ENCODE data around the gene DNAAF6.

Gene DNAAF6

DNA sequence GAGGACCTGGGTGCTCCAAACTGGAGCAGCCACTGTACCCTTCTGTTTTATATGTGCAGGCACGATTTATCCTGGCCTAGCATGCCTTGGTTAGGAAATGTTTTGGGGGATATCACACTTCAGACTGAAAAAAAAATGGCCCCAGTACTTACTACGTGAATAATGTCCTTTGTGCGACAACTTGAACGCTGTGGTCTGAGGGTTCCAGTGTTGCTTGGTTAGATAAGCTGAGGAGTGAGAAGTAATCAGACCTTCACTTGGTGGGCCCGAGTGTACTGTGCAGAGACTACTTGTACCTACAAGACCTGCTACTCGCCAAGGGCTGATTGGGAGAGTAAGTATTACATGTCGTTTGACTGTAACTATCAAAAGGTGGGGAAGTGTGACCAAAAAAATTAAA, 678 bp downstream of the DNAAF6 start:
- Histone ChIP-seq H3K27me3 (ENCODE audit: low read depth, low read length) (no peaks in the 10 kb centered on the region), H3K9me3 (ENCODE audit: control insufficient read depth in 1 of 2, low read length in 2 of 2) (no peaks in the 10 kb centered on the region), H3K4me3 (ENCODE audit: low read depth in 1 of 2, low read length in 2 of 2) (no peak overlapping the region), H3K36me3 (ENCODE audit: control insufficient read depth in 1 of 2, insufficient read depth in 2 of 2, low read length in 2 of 2) (no peaks in the 10 kb centered on the region), H3K27ac (ENCODE audit: low read length) (no peak overlapping the region), H3K4me1 (ENCODE audit: control insufficient read depth in 1 of 2, insufficient read depth in 2 of 2, low read length in 2 of 2) (peaks cover 0 to 2% of the 10 kb centered on the region in 2 donors)

DNA sequence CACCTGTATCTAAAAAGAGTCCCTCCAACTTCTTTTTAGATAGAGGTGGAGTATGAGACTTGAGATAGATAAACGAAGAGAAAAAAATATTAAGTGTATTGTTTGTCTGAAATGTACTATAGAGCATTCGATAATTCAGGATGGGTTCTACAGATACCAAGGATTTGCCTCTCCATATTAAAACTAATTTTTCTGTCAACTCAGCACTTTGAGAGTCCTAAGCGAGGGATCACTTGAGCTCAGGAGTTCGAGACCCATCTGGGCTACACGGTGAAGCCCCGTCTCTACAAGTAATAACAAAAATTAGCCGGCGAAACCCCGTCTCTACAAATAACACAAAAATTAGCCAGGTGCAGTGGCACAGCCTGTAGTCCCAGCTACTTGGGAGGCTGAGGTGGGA, 1.5 kb downstream of the DNAAF6 start:
- H3K36me3 ChIP-seq (ENCODE audit: control insufficient read depth in 1 of 2, insufficient read depth in 2 of 2, low read length in 2 of 2), result no peaks in the 10 kb centered on the region
- H3K9me3 ChIP-seq (ENCODE audit: control insufficient read depth in 1 of 2, low read length in 2 of 2), result no peaks in the 10 kb centered on the region
- no peak overlapping the region for H3K4me3 ChIP-seq (ENCODE audit: low read depth in 1 of 2, low read length in 2 of 2)
- H3K27me3 ChIP-seq (ENCODE audit: low read depth, low read length), result no peaks in the 10 kb centered on the region
- H3K27ac ChIP-seq (ENCODE audit: low read length), result no peak overlapping the region
- peaks cover 0 to 2% of the 10 kb centered on the region in 2 donors for H3K4me1 ChIP-seq (ENCODE audit: control insufficient read depth in 1 of 2, insufficient read depth in 2 of 2, low read length in 2 of 2)

DNA sequence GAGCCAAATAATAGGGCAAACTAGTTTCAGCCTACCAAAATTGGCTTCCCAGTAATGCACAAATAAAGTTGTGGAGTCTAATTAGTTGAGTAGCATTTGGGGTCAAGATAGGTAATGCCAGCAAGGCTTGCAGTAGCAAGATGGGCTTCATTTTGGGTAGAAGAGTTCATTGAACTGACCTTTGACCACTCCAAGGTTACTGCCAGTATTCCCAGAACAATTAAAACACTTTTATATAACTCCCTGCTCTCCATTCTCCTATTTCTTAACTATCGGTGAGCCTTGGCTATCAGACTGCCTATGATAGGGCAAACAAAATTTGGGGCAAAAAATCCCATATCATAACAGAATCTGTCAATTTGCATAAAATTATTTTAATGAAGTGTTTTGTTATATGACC, 7.1 kb downstream of the DNAAF6 start:
- Histone ChIP-seq H3K27ac (ENCODE audit: low read length) (no peak overlapping the region), H3K4me1 (ENCODE audit: control insufficient read depth in 1 of 2, insufficient read depth in 2 of 2, low read length in 2 of 2) (no peaks in the 10 kb centered on the region), H3K36me3 (ENCODE audit: control insufficient read depth in 1 of 2, insufficient read depth in 2 of 2, low read length in 2 of 2) (no peaks in the 10 kb centered on the region), H3K4me3 (ENCODE audit: low read depth in 1 of 2, low read length in 2 of 2) (no peak overlapping the region), H3K9me3 (ENCODE audit: control insufficient read depth in 1 of 2, low read length in 2 of 2) (no peaks in the 10 kb centered on the region), H3K27me3 (ENCODE audit: low read depth, low read length) (no peaks in the 10 kb centered on the region)

DNA sequence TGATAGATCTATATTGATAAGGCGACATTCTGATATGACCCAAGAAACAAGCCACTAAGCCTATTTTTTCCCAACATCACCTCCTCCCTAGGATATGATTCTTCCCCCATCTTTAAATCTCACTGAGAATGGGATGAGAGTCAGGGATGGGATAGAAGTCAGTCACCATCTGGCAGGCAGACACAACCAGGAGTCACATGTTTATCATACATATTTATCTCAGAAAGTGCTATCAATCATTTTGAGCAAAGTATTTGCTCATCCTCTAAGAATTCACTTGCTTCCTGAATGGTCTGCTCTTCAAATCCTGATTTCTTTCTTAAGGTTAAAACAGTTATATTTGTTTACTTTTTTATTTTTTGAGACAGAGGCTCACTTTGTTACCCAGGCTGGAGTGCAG, 20.3 kb downstream of the DNAAF6 start:
- Histone ChIP-seq H3K36me3 (ENCODE audit: control insufficient read depth in 1 of 2, insufficient read depth in 2 of 2, low read length in 2 of 2) (no peaks in the 10 kb centered on the region), H3K27ac (ENCODE audit: low read length) (no peak overlapping the region), H3K27me3 (ENCODE audit: low read depth, low read length) (no peaks in the 10 kb centered on the region), H3K4me3 (ENCODE audit: low read depth in 1 of 2, low read length in 2 of 2) (no peak overlapping the region), H3K9me3 (ENCODE audit: control insufficient read depth in 1 of 2, low read length in 2 of 2) (no peaks in the 10 kb centered on the region), H3K4me1 (ENCODE audit: control insufficient read depth in 1 of 2, insufficient read depth in 2 of 2, low read length in 2 of 2) (no peaks in the 10 kb centered on the region)

DNA sequence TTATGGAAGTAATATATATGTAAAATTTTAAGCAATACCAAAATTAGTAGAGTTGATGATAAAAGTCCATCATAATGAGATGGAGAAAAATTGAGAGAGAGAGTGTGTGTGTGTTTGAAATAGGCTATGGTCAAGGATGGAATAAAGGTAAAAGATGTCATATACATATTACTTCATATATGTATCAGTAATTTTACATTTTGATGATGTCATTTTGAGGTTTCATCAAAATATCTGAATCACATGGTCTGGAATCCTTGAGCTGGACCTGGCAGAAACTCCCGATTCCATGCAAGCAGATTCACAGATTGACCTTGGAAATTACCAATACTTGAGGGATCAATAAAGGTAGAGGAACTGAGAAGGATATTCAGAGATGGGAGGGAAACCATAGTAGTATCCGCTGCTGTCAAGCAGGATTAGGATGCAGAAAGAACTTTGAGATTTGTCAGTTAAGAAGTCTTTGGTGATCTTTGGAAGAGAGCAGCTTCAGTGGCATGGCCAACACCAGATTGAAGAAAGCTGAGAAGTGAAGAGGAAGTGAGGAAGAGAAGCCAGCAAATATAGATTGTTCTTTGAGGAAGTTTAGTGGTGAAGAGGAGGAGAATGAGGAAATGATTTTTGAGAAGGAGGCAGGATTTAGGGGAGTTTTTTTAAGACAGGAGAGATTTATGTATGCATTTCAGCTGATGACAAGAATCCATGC, 21.5 kb downstream of the DNAAF6 start:
- Histone ChIP-seq H3K4me1 (ENCODE audit: control insufficient read depth in 1 of 2, insufficient read depth in 2 of 2, low read length in 2 of 2) (no peaks in the 10 kb centered on the region), H3K36me3 (ENCODE audit: control insufficient read depth in 1 of 2, insufficient read depth in 2 of 2, low read length in 2 of 2) (no peaks in the 10 kb centered on the region), H3K9me3 (ENCODE audit: control insufficient read depth in 1 of 2, low read length in 2 of 2) (no peaks in the 10 kb centered on the region), H3K4me3 (ENCODE audit: low read depth in 1 of 2, low read length in 2 of 2) (no peak overlapping the region), H3K27me3 (ENCODE audit: low read depth, low read length) (no peaks in the 10 kb centered on the region), H3K27ac (ENCODE audit: low read length) (no peak overlapping the region)

DNA sequence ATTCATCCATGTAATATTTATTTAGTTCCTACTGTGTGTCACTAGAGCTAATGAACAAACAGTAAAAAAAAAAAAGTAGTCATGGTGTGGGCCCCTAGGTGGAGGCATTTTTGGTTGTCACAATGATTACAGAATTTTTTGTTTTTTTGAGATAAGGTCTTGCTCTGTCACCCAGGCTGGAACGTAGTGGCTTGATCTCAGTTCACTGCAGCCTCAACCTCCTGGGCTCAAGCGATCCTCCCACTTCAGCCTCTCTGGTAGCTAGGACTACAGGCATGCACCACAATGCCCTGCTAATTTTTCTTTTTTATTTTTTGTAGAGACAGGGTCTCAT, 22.0 kb downstream of the DNAAF6 start:
- H3K27ac ChIP-seq (ENCODE audit: low read length), result no peak overlapping the region
- no peaks in the 10 kb centered on the region for H3K9me3 ChIP-seq (ENCODE audit: control insufficient read depth in 1 of 2, low read length in 2 of 2)
- H3K4me3 ChIP-seq (ENCODE audit: low read depth in 1 of 2, low read length in 2 of 2), result no peak overlapping the region
- no peaks in the 10 kb centered on the region for H3K27me3 ChIP-seq (ENCODE audit: low read depth, low read length)
- H3K36me3 ChIP-seq (ENCODE audit: control insufficient read depth in 1 of 2, insufficient read depth in 2 of 2, low read length in 2 of 2), result no peaks in the 10 kb centered on the region
- H3K4me1 ChIP-seq (ENCODE audit: control insufficient read depth in 1 of 2, insufficient read depth in 2 of 2, low read length in 2 of 2), result no peaks in the 10 kb centered on the region

DNA sequence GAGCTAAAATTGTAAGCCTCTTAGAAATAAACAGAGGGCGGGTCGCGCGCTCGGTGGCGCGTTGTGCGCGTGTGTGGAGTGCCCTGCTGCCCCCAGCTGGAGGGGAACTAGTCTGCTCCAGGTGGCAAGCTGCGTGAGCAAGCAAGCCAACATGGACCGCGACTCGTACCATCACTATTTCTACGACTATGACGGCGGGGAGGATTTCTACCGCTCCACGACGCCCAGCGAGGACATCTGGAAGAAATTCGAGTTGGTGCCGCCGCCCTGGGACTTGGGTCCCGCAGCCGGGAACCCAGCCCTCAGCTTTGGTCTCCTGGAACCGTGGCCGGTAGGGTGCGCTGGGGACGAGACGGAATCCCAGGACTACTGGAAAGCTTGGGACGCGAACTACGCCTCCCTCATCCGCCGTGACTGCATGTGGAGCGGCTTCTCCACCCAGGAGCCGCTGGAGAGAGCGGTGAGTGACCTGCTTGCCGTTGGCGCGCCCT, 66.1 kb downstream of the DNAAF6 start:
- Histone ChIP-seq H3K9me3 (ENCODE audit: control insufficient read depth in 1 of 2, low read length in 2 of 2) (no peaks in the 10 kb centered on the region), H3K4me1 (ENCODE audit: control insufficient read depth in 1 of 2, insufficient read depth in 2 of 2, low read length in 2 of 2) (no peaks in the 10 kb centered on the region), H3K27me3 (ENCODE audit: low read depth, low read length) (no peaks in the 10 kb centered on the region), H3K27ac (ENCODE audit: low read length) (no peak overlapping the region), H3K4me3 (ENCODE audit: low read depth in 1 of 2, low read length in 2 of 2) (no peak overlapping the region), H3K36me3 (ENCODE audit: control insufficient read depth in 1 of 2, insufficient read depth in 2 of 2, low read length in 2 of 2) (no peaks in the 10 kb centered on the region)

DNA sequence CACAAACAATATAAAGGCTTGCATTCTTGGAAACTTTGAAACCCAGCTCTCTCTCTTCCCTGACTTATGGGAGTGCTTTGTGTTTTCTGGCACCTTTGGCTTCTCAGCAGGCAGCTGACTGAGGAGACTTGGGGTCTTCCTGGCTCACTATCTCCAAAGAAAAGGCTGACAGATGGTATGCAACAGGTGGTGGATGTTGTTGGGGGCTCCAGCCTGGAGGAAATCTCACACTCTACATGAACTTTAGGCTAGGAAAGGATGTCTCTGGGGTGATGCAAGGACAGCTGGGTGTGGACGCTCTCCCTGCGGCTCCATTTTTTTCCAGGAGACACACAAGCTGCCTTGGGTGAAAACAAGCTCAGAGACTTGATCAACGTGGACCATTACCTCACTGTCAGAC, 67.4 kb downstream of the DNAAF6 start:
- no peak overlapping the region for H3K4me3 ChIP-seq (ENCODE audit: low read depth in 1 of 2, low read length in 2 of 2)
- H3K4me1 ChIP-seq (ENCODE audit: control insufficient read depth in 1 of 2, insufficient read depth in 2 of 2, low read length in 2 of 2), result no peaks in the 10 kb centered on the region
- no peaks in the 10 kb centered on the region for H3K9me3 ChIP-seq (ENCODE audit: control insufficient read depth in 1 of 2, low read length in 2 of 2)
- no peak overlapping the region for H3K27ac ChIP-seq (ENCODE audit: low read length)
- H3K36me3 ChIP-seq (ENCODE audit: control insufficient read depth in 1 of 2, insufficient read depth in 2 of 2, low read length in 2 of 2), result no peaks in the 10 kb centered on the region
- no peaks in the 10 kb centered on the region for H3K27me3 ChIP-seq (ENCODE audit: low read depth, low read length)

DNA sequence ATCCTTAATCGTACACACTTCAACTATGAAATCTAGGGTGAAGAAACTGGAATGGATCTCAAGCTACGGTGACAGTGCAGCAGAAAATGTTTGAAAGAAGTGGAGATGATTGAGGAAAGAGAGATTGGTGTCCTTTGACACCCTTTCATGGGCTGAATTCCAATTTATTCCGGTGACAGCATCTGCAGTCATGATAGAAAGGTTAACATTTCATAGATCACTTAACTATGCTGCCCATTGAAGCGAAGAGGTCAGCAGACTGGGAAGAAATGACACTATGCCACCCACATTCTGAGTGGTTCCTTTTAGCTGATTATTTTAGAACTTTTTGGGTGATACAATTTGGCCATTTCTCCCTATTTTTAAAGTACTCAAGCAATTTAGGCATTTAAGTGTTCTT, 82.3 kb downstream of the DNAAF6 start:
- Histone ChIP-seq H3K27ac (ENCODE audit: low read length) (no peak overlapping the region), H3K36me3 (ENCODE audit: control insufficient read depth in 1 of 2, insufficient read depth in 2 of 2, low read length in 2 of 2) (no peaks in the 10 kb centered on the region), H3K4me3 (ENCODE audit: low read depth in 1 of 2, low read length in 2 of 2) (no peak overlapping the region), H3K27me3 (ENCODE audit: low read depth, low read length) (no peaks in the 10 kb centered on the region), H3K4me1 (ENCODE audit: control insufficient read depth in 1 of 2, insufficient read depth in 2 of 2, low read length in 2 of 2) (no peaks in the 10 kb centered on the region), H3K9me3 (ENCODE audit: control insufficient read depth in 1 of 2, low read length in 2 of 2) (no peaks in the 10 kb centered on the region)

DNA sequence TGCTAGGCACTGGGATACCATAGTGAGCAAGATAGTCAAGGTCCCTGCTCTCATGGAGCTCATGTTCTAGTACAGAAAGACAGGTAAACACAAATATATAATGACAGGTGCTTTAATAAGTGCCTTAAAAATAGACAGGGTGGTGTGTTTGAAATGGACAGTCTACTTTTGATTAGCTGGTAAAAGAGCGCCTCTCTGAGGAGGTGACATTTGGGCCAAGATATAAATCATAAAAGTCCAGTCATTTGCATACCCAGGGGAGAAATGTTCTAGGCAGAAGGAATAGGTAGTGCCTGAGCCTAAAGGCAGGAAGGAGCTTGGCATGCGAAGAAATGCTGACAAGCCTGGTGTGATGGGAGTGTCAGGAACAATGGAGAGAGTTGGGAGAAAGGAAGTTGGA, 83.6 kb downstream of the DNAAF6 start:
- no peaks in the 10 kb centered on the region for H3K27me3 ChIP-seq (ENCODE audit: low read depth, low read length)

DNA sequence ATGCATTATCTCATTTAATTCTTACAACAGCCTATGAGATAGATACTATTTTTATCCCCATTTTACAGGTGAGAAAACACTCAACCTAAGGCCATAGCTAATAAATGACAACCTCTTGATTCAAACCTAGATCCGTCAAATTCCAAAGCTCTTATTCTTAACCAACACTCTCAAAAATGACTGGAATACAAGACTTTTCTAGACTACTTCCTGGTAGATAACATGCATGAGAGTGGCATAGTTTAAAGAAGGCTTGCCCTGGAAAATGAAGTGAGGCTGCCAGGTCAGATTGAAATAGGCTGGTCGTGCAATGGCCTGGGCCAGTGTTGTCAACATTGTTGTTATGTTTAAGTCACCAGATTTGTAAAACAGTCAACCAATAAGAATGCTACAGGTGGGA, 86.6 kb downstream of the DNAAF6 start:
- H3K4me1 ChIP-seq (ENCODE audit: control insufficient read depth in 1 of 2, insufficient read depth in 2 of 2, low read length in 2 of 2), result no peaks in the 10 kb centered on the region
- H3K27ac ChIP-seq (ENCODE audit: low read length), result no peak overlapping the region
- no peaks in the 10 kb centered on the region for H3K9me3 ChIP-seq (ENCODE audit: control insufficient read depth in 1 of 2, low read length in 2 of 2)
- no peak overlapping the region for H3K4me3 ChIP-seq (ENCODE audit: low read depth in 1 of 2, low read length in 2 of 2)
- no peaks in the 10 kb centered on the region for H3K36me3 ChIP-seq (ENCODE audit: control insufficient read depth in 1 of 2, insufficient read depth in 2 of 2, low read length in 2 of 2)
- H3K27me3 ChIP-seq (ENCODE audit: low read depth, low read length), result no peaks in the 10 kb centered on the region

More for the DNA sequence above, 83.6 kb downstream of the DNAAF6 start:
- Histone ChIP-seq H3K9me3 (ENCODE audit: control insufficient read depth in 1 of 2, low read length in 2 of 2) (no peaks in the 10 kb centered on the region), H3K36me3 (ENCODE audit: control insufficient read depth in 1 of 2, insufficient read depth in 2 of 2, low read length in 2 of 2) (no peaks in the 10 kb centered on the region), H3K4me1 (ENCODE audit: control insufficient read depth in 1 of 2, insufficient read depth in 2 of 2, low read length in 2 of 2) (no peaks in the 10 kb centered on the region), H3K27ac (ENCODE audit: low read length) (no peak overlapping the region), H3K4me3 (ENCODE audit: low read depth in 1 of 2, low read length in 2 of 2) (no peak overlapping the region)
